Measurements from ENCODE around the gene GJB6.

GRCh38 chr13:20193162-20193906, 38.8 kb downstream of the GJB6 start:
- TF ChIP-seq CTCF (conservative IDR thresholded peaks at IDR 0.05), result no peak
- no peak for TF ChIP-seq ZFX (IDR thresholded peaks at IDR 0.05)

Measured in C4-2B (cell line).